Daoy (cell line): ENCODE data around the gene NFIC. TPM values are rescaled to one million over a fixed set of nuclear protein-coding genes. Genes with fewer than 3 reads are reported as not detected.
"Not testable (repeated sequence)": the region's sequence is repeated elsewhere in the genome, so short reads cannot be mapped to it uniquely, and the experiment has no call there.

Source experiments
- DNase-seq: peaks from one replicate; pipeline ENCODE4 v3.0.0-alpha.2; 2015; ENCODE audit warnings: low read depth
- total RNA-seq: library from RNA; depleted of rRNA; stranded (reverse); fragments of >200 nt; shearing (Covaris generic); gene quantifications from 2 replicates; pipeline ENCODE4 v1.2.3, GENCODE V29; 2014

Gene NFIC
- total RNA-seq, 1 experiment from 2014 or later, result 20.2 TPM

- DNase-seq, result peak; percentile 68
Measured at GRCh38 chr19:3336680-3337523, 29.5 kb upstream of the NFIC start.

- DNase-seq, result no peak
Measured at GRCh38 chr19:3338541-3339181, 27.7 kb upstream of the NFIC start.

GRCh38 chr19:3340340-3340739 lies 26.0 kb upstream of the NFIC start:
- DNase-seq, result no peak

- no peak for DNase-seq
Measured at GRCh38 chr19:3342246-3342645, 24.1 kb upstream of the NFIC start.

GRCh38 chr19:3342962-3343361 lies 23.4 kb upstream of the NFIC start:
- DNase-seq, result not testable (repeated sequence)

GRCh38 chr19:3343619-3344502 lies 22.5 kb upstream of the NFIC start:
- DNase-seq, result peak; percentile 90

GRCh38 chr19:3344608-3345598 lies 21.5 kb upstream of the NFIC start:
- DNase-seq, result no peak

- DNase-seq, result no peak
Measured at GRCh38 chr19:3345850-3346460, 20.4 kb upstream of the NFIC start.

GRCh38 chr19:3346677-3347353 lies 19.6 kb upstream of the NFIC start:
- DNase-seq, result peak; percentile 83

- DNase-seq, result no peak
Measured at GRCh38 chr19:3348042-3348441, 18.3 kb upstream of the NFIC start.

- DNase-seq, result not testable (repeated sequence)
Measured at GRCh38 chr19:3348469-3348868, 17.9 kb upstream of the NFIC start.

GRCh38 chr19:3350014-3350663 lies 16.2 kb upstream of the NFIC start:
- no peak for DNase-seq

GRCh38 chr19:3351702-3352447 lies 14.5 kb upstream of the NFIC start:
- no peak for DNase-seq

GRCh38 chr19:3353493-3353892 lies 12.9 kb upstream of the NFIC start:
- no peak for DNase-seq

- DNase-seq, result no peak
Measured at GRCh38 chr19:3356805-3357204, 9.6 kb upstream of the NFIC start.

- no peak for DNase-seq
Measured at GRCh38 chr19:3357271-3357991, 9.0 kb upstream of the NFIC start.

GRCh38 chr19:3357992-3358688 lies 8.2 kb upstream of the NFIC start:
- DNase-seq, result no peak

- DNase-seq, result no peak
Measured at GRCh38 chr19:3358689-3359014, 7.7 kb upstream of the NFIC start.
